Activated CD4-positive, alpha-beta T cell treated with anti-CD3 and anti-CD28 coated beads, Interleukin-2, amount 50 U/mL, for 16 hours (primary cell): ENCODE data around the gene RNU7-1.

Experiments
- DNase-seq: peaks from one replicate; pipeline ENCODE4 v3.0.0-alpha.2; 2020

Gene RNU7-1

GRCh38 chr12:6954316-6955107 lies 10.9 kb downstream of the RNU7-1 start:
- no peak for DNase-seq

- DNase-seq, result no peak
Observed at GRCh38 chr12:6955108-6956020, 11.7 kb downstream of the RNU7-1 start.

- DNase-seq, result no peak
Observed at GRCh38 chr12:6956021-6956727, 12.6 kb downstream of the RNU7-1 start.

GRCh38 chr12:6957151-6957701 lies 13.6 kb downstream of the RNU7-1 start:
- DNase-seq, result peak; percentile 44

- peak; percentile 32 for DNase-seq
Observed at GRCh38 chr12:6957741-6958608, 14.4 kb downstream of the RNU7-1 start.

- no peak for DNase-seq
Observed at GRCh38 chr12:6958609-6959057, 15.0 kb downstream of the RNU7-1 start.

- peak; percentile 87 for DNase-seq
Observed at GRCh38 chr12:6959058-6959804, 15.6 kb downstream of the RNU7-1 start.

- DNase-seq, result no peak
Observed at GRCh38 chr12:6959805-6960592, 16.4 kb downstream of the RNU7-1 start.

- peak; percentile 77 for DNase-seq
Observed at GRCh38 chr12:6960593-6961277, 17.1 kb downstream of the RNU7-1 start.

- DNase-seq, result peak; percentile 94
Observed at GRCh38 chr12:6961278-6961694, 17.7 kb downstream of the RNU7-1 start.

GRCh38 chr12:6961695-6962284 lies 18.2 kb downstream of the RNU7-1 start:
- DNase-seq, result peak; percentile 58

- DNase-seq, result no peak
Observed at GRCh38 chr12:6962285-6963015, 18.8 kb downstream of the RNU7-1 start.

GRCh38 chr12:6963016-6963731 lies 19.6 kb downstream of the RNU7-1 start:
- no peak for DNase-seq

GRCh38 chr12:6963791-6964413 lies 20.3 kb downstream of the RNU7-1 start:
- DNase-seq, result no peak

- DNase-seq, result no peak
Observed at GRCh38 chr12:6964605-6965025, 21.0 kb downstream of the RNU7-1 start.

GRCh38 chr12:6965026-6965661 lies 21.5 kb downstream of the RNU7-1 start:
- peak; percentile 92 for DNase-seq

- no peak for DNase-seq
Observed at GRCh38 chr12:6965714-6966113, 22.1 kb downstream of the RNU7-1 start.
